ENCODE results near the gene BANK1. TPM values are rescaled to one million over a fixed set of nuclear protein-coding genes. Genes with fewer than 3 reads are reported as not detected.

Gene BANK1
- total and polyA plus RNA-seq, 2 of the 4 experiments (the other 2 are of a cell fraction): under 0.01 to 0.51 TPM

GRCh38 chr4:101983835-101984234, 193.3 kb downstream of the BANK1 start:
- ChIA-PET POLR2A (ENCODE audit: unreplicated experiment) (no interaction called here), CTCF (no interaction called here)
- Histone ChIP-seq H3K4me3 (ENCODE audit: insufficient read depth, low read depth, low read length) (no peak overlapping the region), H2BK20ac (ENCODE audit: low read depth, low read length) (no peak overlapping the region), H4K20me1 (ENCODE audit: insufficient read depth, low read length) (no peaks in the 10 kb centered on the region), H3K18ac (ENCODE audit: low read depth, low read length) (no peak overlapping the region), H4K8ac (ENCODE audit: low read depth in 2 of 2, low read length in 2 of 2) (no peak overlapping the region), H3K4me2 (ENCODE audit: low read depth, low read length) (no peak overlapping the region), H3K27me3 (ENCODE audit: control insufficient read depth, insufficient read depth, low read length) (no peaks in the 10 kb centered on the region), H4K91ac (ENCODE audit: insufficient read depth, low read depth, low read length) (no peak overlapping the region), H3K4me1 (ENCODE audit: control insufficient read depth, insufficient read depth, low read length) (no peaks in the 10 kb centered on the region), H3K23ac (ENCODE audit: low read depth, low read length) (no peak overlapping the region), H2BK15ac (ENCODE audit: low read depth, low read length) (no peak overlapping the region), H4K5ac (ENCODE audit: low read depth, low read length) (no peak overlapping the region), H2AFZ (replicated peaks; ENCODE audit: low read length, poor library complexity) (no peak overlapping the region), H3K27ac (ENCODE audit: insufficient read depth, low read length) (no peak overlapping the region), H3K9me3 (ENCODE audit: control insufficient read depth, insufficient read depth, low read length) (no peaks in the 10 kb centered on the region), H3K4ac (ENCODE audit: low read depth, low read length) (no peak overlapping the region), H3K9ac (ENCODE audit: low read depth, low read length) (no peak overlapping the region), H2AK9ac (replicated peaks; ENCODE audit: low read depth, low read length, poor library complexity) (no peak overlapping the region), H2BK120ac (ENCODE audit: low read depth, low read length) (no peak overlapping the region), H2AK5ac (ENCODE audit: low read depth, low read length) (no peak overlapping the region), H3K36me3 (ENCODE audit: control insufficient read depth, insufficient read depth, low read length) (no peaks in the 10 kb centered on the region), H3K9me1 (ENCODE audit: insufficient read depth, low read length) (no peaks in the 10 kb centered on the region), H3K79me1 (ENCODE audit: low read depth in 1 of 2, low read length in 2 of 2) (no peaks in the 10 kb centered on the region), H3K56ac (ENCODE audit: extremely low read depth, insufficient read depth, low read length) (no peak overlapping the region), H2BK5ac (ENCODE audit: low read depth, low read length, poor library complexity, severe bottlenecking) (no peak overlapping the region), H3K14ac (replicated peaks; ENCODE audit: low read depth, low read length) (no peak overlapping the region)
- ATAC-seq (ENCODE audit: low read depth) (no peak), DNase-seq (no peak)
- dilution Hi-C loops (cut with HindIII; ENCODE audit: low sequenced_read_pairs, unreplicated experiment) (no loop called here), in situ Hi-C loops (cut with MboI; ENCODE audit: low sequenced_read_pairs) (no loop called here), intact Hi-C loops (cut with micrococcal nuclease) (no loop called here)
- no peak for TF ChIP-seq POLR2A (IDR thresholded peaks at IDR 0.05; ENCODE audit: low read depth, low read length)
- WGBS, 2 experiments (ENCODE audit: extremely low coverage in 2 of 2, insufficient read length in 1 of 2): no CpG with 5 or more reads among the region's 1 CpG
- no TSS peak for BruUV-seq (replicated peaks)
